Ovary (tissue), 9 donors: Measurements from ENCODE around the gene COPZ2. TPM values are rescaled to one million over a fixed set of nuclear protein-coding genes. Genes with fewer than 3 reads are reported as not detected.

Experiments used
- DNase-seq, 5 donors: peaks; one replicate each; pipeline ENCODE4 v3.0.0-alpha.2; 2019 to 2020
- H3K27ac ChIP-seq, 2 donors: fragments of 200-600 bp; one replicate each; pipeline versions ENCODE4 v1.5.1 to v1.8.0; 2019 to 2022
- H3K27me3 ChIP-seq: fragments of 200-600 bp; one replicate; pipeline ENCODE4 v1.8.0; 2022
- H3K36me3 ChIP-seq: fragments of 200-600 bp; sonication (generic); one replicate; pipeline ENCODE4 v1.5.1; 2019
- H3K4me1 ChIP-seq: one replicate; pipeline ENCODE4 v1.8.1; 2013; ENCODE audit warnings: mild to moderate bottlenecking, moderate library complexity; ENCODE audit not compliant: insufficient read depth
- H3K4me3 ChIP-seq: fragments of 200-600 bp; sonication (generic); one replicate; pipeline ENCODE4 v1.5.1; 2017
- H3K9me3 ChIP-seq, 2 donors: fragments of 200-600 bp in 1 of 2; sonication (generic) in 1 of 2; one replicate each; pipeline versions ENCODE4 v1.5.1 to v1.8.1; 2013 to 2019; ENCODE audit warnings: mild to moderate bottlenecking in 1 of 2, moderate library complexity in 1 of 2
- CTCF ChIP-seq, 3 donors: fragments of 450-650 bp in 2 of 3; fragments of 200-600 bp in 1 of 3; IDR thresholded peaks; one replicate each; pipeline versions ENCODE4 v1.5.1 to v1.8.0; 2016 to 2022; ENCODE audit warnings: antibody characterized with exemption in 3 of 3, mild to moderate bottlenecking in 1 of 3
- EP300 ChIP-seq: sonication (generic); formaldehyde crosslinking; IDR thresholded peaks from one replicate; pipeline ENCODE4 v1.6.1; 2017; ENCODE audit warnings: antibody characterized with exemption
- POLR2A ChIP-seq: fragments of 450-650 bp; IDR thresholded peaks from one replicate; pipeline ENCODE4 v1.6.1; 2017; ENCODE audit warnings: antibody characterized with exemption, mild to moderate bottlenecking, moderate library complexity
- WGBS, 3 donors: extraction: QIAGEN DNeasy Blood & Tissue Kit in 1 of 3; methylation state at CpG; one replicate each; pipeline versions ENCODE4 v1.1.5 to v1.1.7; 2013 to 2017; 5-methylcytosine and 5-hydroxymethylcytosine counted together
- intact Hi-C, 4 donors: fragments of 100-400 bp; cut with DNase I; formaldehyde crosslinking; loops; one replicate each; pipeline versions ENCODE4 v1.11.0 to v1.15.1; 2022 to 2023
- polyA plus RNA-seq, 2 donors: library from polyadenylated mRNA; stranded (reverse); fragments of 200-250 nt in 1 of 2; fragments of 350-450 nt in 1 of 2; fragmentation: Illumina TruSeq in 1 of 2; extraction: RNeasy Lipid Tissue Mini Kit (QIAGEN cat#74804) in 1 of 2; gene quantifications; one replicate each; pipeline ENCODE4 v1.2.3, GENCODE V29; 2013 to 2014
- total RNA-seq, 7 donors: library from RNA; depleted of rRNA in 2 of 7; stranded (reverse); fragments of >200 nt in 2 of 7; fragmentation: NEBNext Ultra II Directional in 3 of 7; extraction: Animal tissue kit (Norgen Biotek cat#: 25700) in 3 of 7; gene quantifications; one replicate each; pipeline versions ENCODE4 v1.1.0 to v1.2.4, GENCODE V29; 2016 to 2023
- donor health status: DM: no; HTN: no; CAD: no; lungs with moderate emphysema.
- donor health status: DM: no; HTN: no; CAD: no.
- donor health status: Bipolar disorder and iron deficiency.
- donor health status: DM: yes; HTN: yes; CAD: no.
- donor health status: DM: no; HTN: no; CAD: no.
- donor health status: DM: yes; HTN: yes; CAD: no.

The COPZ2 gene
- total and polyA plus RNA-seq, 9 donors = 1.7 to 58.1 (median 12.1) TPM

GRCh38 chr17:48031966-48032365, 5.6 kb downstream of the COPZ2 start:
- Histone ChIP-seq H3K36me3 (no peaks in the 10 kb centered on the region), H3K4me3 (no peak overlapping the region), H3K9me3 (no peaks in the 10 kb centered on the region), H3K27ac (no peak overlapping the region), H3K27me3 (no peaks in the 10 kb centered on the region), H3K4me1 (no peaks in the 10 kb centered on the region)
- TF ChIP-seq POLR2A (no peak), EP300 (no peak), CTCF (IDR thresholded peaks at IDR 0.05) (no peak)
- WGBS, 3 donors = 86 to 91% (median 89%) methylated on average over 6 of the region's 6 CpGs
- intact Hi-C loops = no loop called here
- DNase-seq = peak in 1 of 5 donors; percentile 13

- Histone ChIP-seq H3K4me3 (no peak overlapping the region), H3K27ac (no peak overlapping the region), H3K27me3 (no peaks in the 10 kb centered on the region), H3K36me3 (no peaks in the 10 kb centered on the region), H3K4me1 (peaks cover 5% of the 10 kb centered on the region), H3K9me3 (no peaks in the 10 kb centered on the region)
- 12 to 17% (median 17%) methylated on average over 5 of the region's 5 CpGs for WGBS, 3 donors
- TF ChIP-seq CTCF (IDR thresholded peaks at IDR 0.05) (no peak), EP300 (no peak), POLR2A (no peak)
- intact Hi-C loops = no loop called here
- DNase-seq = peak in 1 of 5 donors; percentile 50
These were observed 7.1 kb downstream of the COPZ2 start for GRCh38 chr17:48030531-48030930.

DNA sequence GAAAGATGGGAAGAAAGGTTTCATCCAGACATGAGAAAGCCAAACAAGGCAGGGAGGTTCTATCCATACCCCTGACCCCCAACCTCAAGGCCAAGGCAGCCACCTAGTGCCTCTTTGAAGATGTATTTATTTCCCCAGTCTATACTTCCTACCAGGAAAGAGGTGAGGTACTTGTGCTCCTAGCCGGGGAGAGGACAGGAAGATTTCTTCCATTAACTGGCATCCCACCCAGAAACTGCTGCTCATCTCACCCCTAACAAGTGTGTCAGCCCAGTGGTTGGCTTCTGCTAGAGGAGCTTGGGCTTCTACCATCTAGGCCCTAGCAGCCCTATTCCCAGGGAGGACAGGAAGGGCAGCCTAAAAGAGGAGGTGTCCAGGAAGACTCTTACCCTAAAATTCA, 8.9 kb downstream of the COPZ2 start:
- no peaks in the 10 kb centered on the region for H3K27me3 ChIP-seq
- no peak overlapping the region for H3K27ac ChIP-seq
- H3K9me3 ChIP-seq = no peaks in the 10 kb centered on the region
- no peaks in the 10 kb centered on the region for H3K36me3 ChIP-seq
- intact Hi-C loops = loop anchor here in 2 of 4 donors (5.0 to 10.0 kb wide), 2 partner anchors 99 to 586 kb away; partner anchors contain the start of genes HOXB7 (in 2 of the 2) and HOXB8 (in 2 of the 2)
- TF ChIP-seq POLR2A = no peak
- no peak for TF ChIP-seq CTCF (IDR thresholded peaks at IDR 0.05)
- TF ChIP-seq EP300 = no peak
- no peak for DNase-seq
- H3K4me1 ChIP-seq = peaks cover 8% of the 10 kb centered on the region
- 65 to 79% (median 68%) methylated on average over 1 of the region's 1 CpG for WGBS, 3 donors
- no peak overlapping the region for H3K4me3 ChIP-seq

GRCh38 chr17:48027322-48027981, 10.1 kb downstream of the COPZ2 start:
- no peak overlapping the region for H3K4me3 ChIP-seq
- TF ChIP-seq POLR2A = no peak
- no peak for TF ChIP-seq CTCF (IDR thresholded peaks at IDR 0.05)
- no peak for TF ChIP-seq EP300
- H3K9me3 ChIP-seq = no peaks in the 10 kb centered on the region
- H3K27me3 ChIP-seq = no peaks in the 10 kb centered on the region
- no peak overlapping the region for H3K27ac ChIP-seq
- intact Hi-C loops = loop anchor here (2.0 to 10.0 kb wide), 4 partner anchors 45 to 587 kb away; partner anchors contain the start of genes HOXB7 (in 2 of the 4) and HOXB8 (in 2 of the 4)
- peaks cover 13% of the 10 kb centered on the region for H3K4me1 ChIP-seq
- H3K36me3 ChIP-seq = no peaks in the 10 kb centered on the region
- WGBS, 3 donors = 85 to 90% (median 85%) methylated on average over 12 of the region's 12 CpGs
- DNase-seq = no peak
